ENCODE measurements around the gene PRPF6. TPM values are rescaled to one million over a fixed set of nuclear protein-coding genes. Genes with fewer than 3 reads are reported as not detected.

Gene PRPF6
- total and polyA plus RNA-seq, 10 donors = 39.9 to 71.1 (median 60.8) TPM

GRCh38 chr20:63978319-63979228 lies 2.4 kb upstream of the PRPF6 start:
- WGBS, 5 donors = 3 to 8% (median 4%) methylated on average over 22 to 52 of the region's 52 CpGs
- H3K27me3 ChIP-seq (replicated peaks in 1 of 7) = no peaks in the 10 kb centered on the region
- peak; percentile 92 for DNase-seq
- H3K27ac ChIP-seq = peak overlapping the region; percentile 76 to 93 (median 88)
- peaks cover 0 to 34% (median 9%) of the 10 kb centered on the region in 6 donors for H3K36me3 ChIP-seq
- intact Hi-C loops (cut with DNase I; ENCODE audit: low total_unique reads) = no loop called here
- no peaks in the 10 kb centered on the region for H3K9me3 ChIP-seq
- no peak for TF ChIP-seq CTCF (IDR thresholded peaks at IDR 0.05 in 8 of 11, conservative IDR thresholded peaks at IDR 0.05 in 3 of 11)
- TF ChIP-seq POLR2A (IDR thresholded peaks at IDR 0.05) = no peak
- peak; percentile 72 to 80 (median 80) for TF ChIP-seq POLR2AphosphoS5 (IDR thresholded peaks at IDR 0.05)
- H3K4me3 ChIP-seq = peak overlapping the region; percentile 45 to 96 (median 72)
- peaks cover 46 to 74% (median 62%) of the 10 kb centered on the region in 6 donors for H3K4me1 ChIP-seq

DNA sequence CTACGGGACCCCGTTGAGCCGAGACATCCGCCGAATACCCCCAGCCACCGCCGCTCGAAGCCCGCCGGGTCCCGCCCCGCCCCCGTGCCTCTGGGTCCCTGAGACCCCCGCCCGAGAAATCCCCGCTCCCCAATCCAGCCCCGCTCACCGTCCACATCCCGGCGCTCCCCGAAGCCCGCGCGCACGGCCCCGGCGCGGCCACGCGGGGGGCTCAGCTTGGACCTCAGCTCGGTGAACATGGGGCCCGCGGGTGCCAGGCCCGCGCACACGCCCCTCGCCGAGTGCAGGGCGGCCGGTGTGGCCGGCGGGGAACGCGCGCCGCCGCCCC lies 1.7 kb upstream of the PRPF6 start:
- no peak for DNase-seq
- intact Hi-C loops (cut with DNase I; ENCODE audit: low total_unique reads) = no loop called here

DNA sequence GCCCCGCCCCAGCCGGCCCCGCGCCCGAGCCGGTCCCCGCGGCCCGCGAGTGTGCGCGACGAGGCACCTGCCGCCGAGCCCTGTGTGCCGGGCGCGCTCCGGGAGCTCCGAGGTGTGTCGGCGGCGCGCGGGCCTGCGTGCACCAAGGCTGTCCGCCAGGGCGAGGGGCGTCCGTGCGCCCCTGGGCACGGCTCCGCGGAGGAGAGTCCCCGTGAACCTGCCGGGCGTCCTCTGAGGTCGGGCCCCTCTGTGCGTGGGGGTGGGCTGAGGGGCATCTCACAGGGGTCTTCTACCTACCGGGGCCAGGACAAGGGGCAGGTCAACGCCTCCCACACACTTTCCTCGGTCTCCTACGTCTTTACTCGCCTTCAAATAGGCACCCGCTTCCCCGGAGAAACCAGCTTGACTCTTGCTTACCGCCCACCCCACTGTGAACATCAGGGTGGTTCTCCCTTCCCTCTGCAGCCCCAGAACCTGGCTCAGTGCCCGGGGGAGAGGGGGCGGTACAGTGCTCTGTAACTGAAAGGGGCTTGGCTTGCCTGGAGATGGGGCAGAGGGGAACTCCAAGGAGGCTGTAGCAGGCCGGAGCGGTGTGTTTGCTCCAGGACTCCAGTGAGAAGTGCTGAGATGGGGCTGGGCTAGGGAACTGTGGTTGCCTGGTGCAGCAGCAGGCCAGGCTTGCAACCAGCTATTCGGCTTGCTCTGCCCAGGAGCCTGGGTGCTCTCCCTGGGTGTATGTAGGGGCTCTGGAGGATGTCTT lies 1.2 kb upstream of the PRPF6 start, which contains the start of gene SAMD10:
TSS of gene SAMD10 (minus strand) at position 86 of the 760 bp plus-strand sequence. CDS start 175 bp downstream, outside the sequence.
- DNase-seq = peak; percentile 91
- intact Hi-C loops (cut with DNase I; ENCODE audit: low total_unique reads) = loop anchor here (5.0 to 10.0 kb wide), 2 partner anchors 55 to 83 kb away; partner anchors contain the start of genes C20orf204 and TCEA2
- H3K27ac ChIP-seq = peak within 1 kb of the TSS; percentile 83 to 93 (median 90)

More for the DNA sequence above, 1.7 kb upstream of the PRPF6 start:
- Histone ChIP-seq H3K4me1 (peaks cover 41 to 74% (median 58%) of the 10 kb centered on the region in 6 donors), H3K9me3 (no peaks in the 10 kb centered on the region), H3K27me3 (replicated peaks in 1 of 7) (no peaks in the 10 kb centered on the region), H3K36me3 (peaks cover 0 to 40% (median 16%) of the 10 kb centered on the region in 6 donors), H3K27ac (peak overlapping the region; percentile 76 to 93 (median 88)), H3K4me3 (peak overlapping the region; percentile 45 to 96 (median 72))
- 0 to 1% (median 1%) methylated on average over 12 to 47 of the region's 47 CpGs for WGBS, 5 donors
- TF ChIP-seq CTCF (IDR thresholded peaks at IDR 0.05 in 8 of 11, conservative IDR thresholded peaks at IDR 0.05 in 3 of 11) = no peak
- TF ChIP-seq POLR2AphosphoS5 (IDR thresholded peaks at IDR 0.05) = no peak
- no peak for TF ChIP-seq POLR2A (IDR thresholded peaks at IDR 0.05)

More for the DNA sequence above, 1.2 kb upstream of the PRPF6 start, which contains the start of gene SAMD10:
- Histone ChIP-seq H3K36me3 (peaks cover 0 to 41% (median 21%) of the 10 kb centered on the region in 6 donors), H3K9me3 (no peaks in the 10 kb centered on the region), H3K4me3 (peak within 1 kb of the TSS; percentile 45 to 96 (median 78)), H3K27me3 (replicated peaks in 1 of 7) (no peaks in the 10 kb centered on the region), H3K4me1 (peaks cover 41 to 75% (median 57%) of the 10 kb centered on the region in 6 donors)
- 0 to 3% (median 1%) methylated on average over 18 to 52 of the region's 52 CpGs for WGBS, 5 donors
- TF ChIP-seq POLR2AphosphoS5 (IDR thresholded peaks at IDR 0.05) (peak in 1 of 3 donors; percentile 40), CTCF (IDR thresholded peaks at IDR 0.05 in 8 of 11, conservative IDR thresholded peaks at IDR 0.05 in 3 of 11) (peak in 5 of 11 experiments; percentile 6 to 37 (median 32)), POLR2A (IDR thresholded peaks at IDR 0.05) (no peak)

Data from spleen (tissue), 11 donors.